Omental fat pad (tissue), 4 donors: ENCODE data around the gene ARNT2. TPM values are rescaled to one million over a fixed set of nuclear protein-coding genes. Genes with fewer than 3 reads are reported as not detected.

Source experiments
- ATAC-seq: fragments of 150-250 bp; one replicate; pipeline ENCODE4 v1.9.1; 2016; ENCODE audit warnings: mild to moderate bottlenecking, moderate library complexity; ENCODE audit not compliant: low FRiP score
- DNase-seq: peaks from one replicate; pipeline ENCODE4 v3.0.0-alpha.2; 2019; ENCODE audit warnings: low spot score
- total RNA-seq, 4 donors: library from RNA; depleted of rRNA; stranded (reverse); fragments of >200 nt; gene quantifications; one replicate each; pipeline ENCODE4 v1.1.0, GENCODE V29; 2016
- TF ChIP-seq, protein P1 (sequence below), 3 donors: fragments of 450-650 bp; IDR thresholded peaks; one replicate each; pipeline ENCODE4 v1.5.1; 2016 to 2017; ENCODE audit warnings: antibody characterized with exemption in 3 of 3, mild to moderate bottlenecking in 3 of 3, moderate library complexity in 2 of 3

ARNT2 gene
- total RNA-seq, 4 donors from 2014 or later, result 3.1 to 7.4 (median 3.4) TPM

DNA sequence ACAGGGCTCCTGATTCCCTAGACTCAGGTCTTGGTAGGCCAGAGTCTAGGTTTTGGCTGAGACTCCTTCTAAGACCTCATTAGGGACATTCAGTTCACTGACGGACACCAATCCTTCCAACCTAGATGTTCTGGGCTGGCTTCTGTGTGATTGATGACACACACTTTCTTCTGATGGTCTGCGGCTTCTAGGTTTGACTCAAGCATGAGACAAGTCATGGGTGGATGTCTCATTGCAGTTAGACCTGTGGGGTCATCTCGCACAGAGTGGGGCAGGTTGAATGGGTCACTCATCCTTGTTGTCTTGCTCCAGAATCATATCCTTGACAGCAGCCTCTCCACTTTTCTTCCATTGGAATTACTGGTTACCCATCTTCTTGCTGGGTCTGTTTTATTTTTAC, 35.8 kb downstream of the ARNT2 start:
- TF ChIP-seq, protein P1, sequence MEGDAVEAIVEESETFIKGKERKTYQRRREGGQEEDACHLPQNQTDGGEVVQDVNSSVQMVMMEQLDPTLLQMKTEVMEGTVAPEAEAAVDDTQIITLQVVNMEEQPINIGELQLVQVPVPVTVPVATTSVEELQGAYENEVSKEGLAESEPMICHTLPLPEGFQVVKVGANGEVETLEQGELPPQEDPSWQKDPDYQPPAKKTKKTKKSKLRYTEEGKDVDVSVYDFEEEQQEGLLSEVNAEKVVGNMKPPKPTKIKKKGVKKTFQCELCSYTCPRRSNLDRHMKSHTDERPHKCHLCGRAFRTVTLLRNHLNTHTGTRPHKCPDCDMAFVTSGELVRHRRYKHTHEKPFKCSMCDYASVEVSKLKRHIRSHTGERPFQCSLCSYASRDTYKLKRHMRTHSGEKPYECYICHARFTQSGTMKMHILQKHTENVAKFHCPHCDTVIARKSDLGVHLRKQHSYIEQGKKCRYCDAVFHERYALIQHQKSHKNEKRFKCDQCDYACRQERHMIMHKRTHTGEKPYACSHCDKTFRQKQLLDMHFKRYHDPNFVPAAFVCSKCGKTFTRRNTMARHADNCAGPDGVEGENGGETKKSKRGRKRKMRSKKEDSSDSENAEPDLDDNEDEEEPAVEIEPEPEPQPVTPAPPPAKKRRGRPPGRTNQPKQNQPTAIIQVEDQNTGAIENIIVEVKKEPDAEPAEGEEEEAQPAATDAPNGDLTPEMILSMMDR (IDR thresholded peaks at IDR 0.05), result no peak
- ATAC-seq, result no peak
- DNase-seq, result no peak

DNA sequence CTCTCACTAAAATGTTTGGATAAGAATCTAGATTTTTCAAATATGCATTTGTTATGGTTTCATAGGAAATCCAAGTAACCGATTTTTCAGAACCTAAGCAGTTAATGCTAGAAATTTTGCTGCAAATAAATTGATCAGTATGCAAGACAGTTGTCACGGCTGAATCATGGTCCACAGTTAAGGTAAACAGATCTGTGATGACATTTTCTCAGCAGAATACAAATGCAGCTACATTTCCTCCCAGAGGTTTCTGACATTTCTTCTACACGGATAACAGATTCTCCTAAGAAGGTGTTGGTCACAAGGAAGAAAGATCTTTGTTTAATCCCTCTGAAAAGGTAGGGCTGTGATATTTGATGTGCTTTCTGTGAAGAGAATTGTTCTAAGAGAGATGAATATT, 36.9 kb downstream of the ARNT2 start:
- no peak for DNase-seq
- TF ChIP-seq, protein P1 (IDR thresholded peaks at IDR 0.05), result no peak
- ATAC-seq, result no peak

DNA sequence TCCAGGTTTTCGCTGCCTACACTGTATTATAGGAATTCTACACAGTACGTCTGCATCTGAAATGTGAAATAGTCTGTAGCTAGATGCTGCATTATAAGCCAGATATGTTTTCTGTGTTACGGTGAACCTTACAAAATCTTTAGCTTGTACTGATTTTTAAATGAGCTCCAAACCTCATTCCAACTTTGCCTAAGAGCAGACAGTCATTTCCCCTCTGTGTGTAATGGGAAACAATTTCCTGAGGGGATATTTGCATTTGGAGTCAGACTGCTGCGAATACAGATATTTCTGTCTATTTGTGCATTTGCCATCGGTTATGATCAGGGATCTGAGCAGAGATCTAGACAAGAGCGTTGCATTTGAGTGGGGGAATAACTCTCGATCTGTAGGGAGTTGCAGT, 37.5 kb downstream of the ARNT2 start:
- TF ChIP-seq, protein P1 (IDR thresholded peaks at IDR 0.05), result no peak
- ATAC-seq, result no peak

DNA sequence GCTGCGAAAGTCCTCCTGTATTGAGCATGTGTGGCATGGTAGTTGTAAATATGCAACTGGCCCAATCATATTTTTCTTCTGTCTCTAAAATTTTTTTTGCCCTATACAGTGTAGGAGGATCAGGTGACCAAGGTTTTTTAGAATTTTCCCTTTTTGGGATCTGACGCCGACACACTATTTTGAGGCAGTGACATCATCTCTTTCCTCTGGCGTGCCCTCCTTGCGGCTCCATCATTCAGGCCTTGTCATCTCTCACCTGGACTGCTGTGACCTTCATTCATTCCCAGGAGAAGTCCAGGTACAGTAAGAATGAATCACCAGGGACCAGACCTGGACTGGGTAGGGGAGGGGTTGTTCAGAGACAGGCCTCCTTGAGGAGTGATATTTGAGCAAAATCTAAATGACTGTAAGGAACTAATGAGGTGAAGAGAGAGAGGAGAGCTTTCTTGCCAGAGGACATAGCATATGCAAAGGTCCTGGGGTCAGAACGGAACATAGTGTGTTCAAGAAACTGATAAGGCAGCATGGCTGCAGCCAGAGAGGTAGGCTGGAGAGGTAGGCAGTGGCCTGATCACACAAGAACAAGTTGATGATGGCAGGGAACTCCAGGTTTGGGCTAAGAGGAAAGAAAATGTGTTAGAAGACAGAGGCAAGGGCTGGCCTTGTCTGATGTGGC, 38.7 kb downstream of the ARNT2 start:
- TF ChIP-seq, protein P1 (IDR thresholded peaks at IDR 0.05), result no peak
- DNase-seq (no peak), ATAC-seq (no peak)

More for the DNA sequence above, 37.5 kb downstream of the ARNT2 start:
- no peak for DNase-seq

DNA sequence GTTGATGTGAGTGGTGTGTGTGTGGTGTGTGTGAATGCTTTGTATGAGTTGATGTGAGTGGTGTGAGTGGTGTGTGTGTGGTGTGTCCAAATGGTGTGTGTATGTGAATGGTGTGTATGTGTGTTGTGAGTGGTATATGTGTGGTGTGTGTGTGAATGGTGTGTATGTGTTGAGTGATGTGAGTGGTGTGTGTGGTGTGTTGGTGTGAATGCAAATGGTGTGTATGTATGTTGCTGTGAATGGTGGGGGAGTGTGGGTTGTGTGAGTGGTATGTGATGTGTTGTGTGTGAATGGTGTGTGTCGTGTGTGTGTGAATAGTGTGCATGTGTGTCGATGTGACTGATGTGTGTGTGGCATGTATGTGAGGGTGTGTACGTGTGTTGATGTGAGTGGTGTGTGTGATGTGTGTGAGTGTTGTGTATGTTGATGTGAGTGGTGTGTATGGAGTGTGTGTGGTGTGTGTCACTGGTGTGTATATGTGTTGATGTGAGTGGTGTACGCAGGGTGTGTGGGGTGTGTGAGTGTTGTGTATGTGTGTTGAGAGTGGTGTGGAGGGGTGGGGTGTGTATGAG, 40.6 kb downstream of the ARNT2 start:
- TF ChIP-seq, protein P1 (IDR thresholded peaks at IDR 0.05), result no peak
- no peak for DNase-seq
- ATAC-seq, result no peak

DNA sequence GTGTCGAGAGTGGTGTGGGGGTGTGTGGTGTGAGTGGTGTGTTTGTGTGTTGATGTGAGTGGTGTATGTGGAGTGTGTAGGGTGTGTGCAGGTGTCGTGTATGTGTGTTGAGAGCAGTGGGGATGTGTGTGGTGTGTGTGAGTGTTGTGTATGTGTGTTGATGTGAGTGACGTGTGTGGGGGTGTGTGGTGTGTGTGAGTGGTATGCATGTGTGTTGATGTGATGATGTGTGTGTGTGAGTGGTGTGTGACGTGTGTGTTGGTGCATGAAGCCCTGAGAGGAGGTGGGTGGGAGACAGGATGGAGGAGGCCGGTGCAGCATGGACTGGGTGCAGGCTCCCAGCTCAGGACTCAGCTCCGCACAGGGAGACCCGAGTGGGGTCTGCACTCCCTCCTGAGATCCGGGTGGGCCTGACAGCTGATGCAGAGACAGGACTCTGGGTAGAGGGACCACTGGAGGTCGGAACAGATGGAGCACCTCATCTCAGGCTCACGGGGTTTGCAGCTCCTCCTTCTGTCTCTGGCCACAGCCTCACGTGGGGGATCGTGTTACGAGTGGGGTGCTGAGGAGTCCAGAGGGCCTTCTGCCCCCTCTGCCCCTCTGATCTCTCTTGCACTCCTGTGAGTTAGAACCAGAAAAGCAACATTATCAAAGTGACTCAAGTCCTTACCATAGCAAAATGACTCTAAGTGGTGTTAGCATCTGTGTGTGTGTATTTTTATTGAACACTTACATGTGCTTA, 41.3 kb downstream of the ARNT2 start:
- no peak for DNase-seq
- ATAC-seq, result no peak
- TF ChIP-seq, protein P1 (IDR thresholded peaks at IDR 0.05), result no peak
